WI38 (cell line): Measurements from ENCODE around the gene FAM3B.

ENCODE experiments used
- H3K4me3 ChIP-seq: 2 replicates; pipeline ENCODE4 v1.5.1; 2011; ENCODE audit warnings: low read depth, mild to moderate bottlenecking, control low read depth, low read length
- TF ChIP-seq, protein P1 (sequence below): IDR thresholded peaks from 2 replicates; pipeline ENCODE4 v1.5.1; 2012; ENCODE audit warnings: low read depth, mild to moderate bottlenecking, control low read depth, low read length

FAM3B gene

GRCh38 chr21:41316200-41317062 lies at the start of gene FAM3B:
Gene FAM3B (plus strand): TSS chr21:41316801. CDS start chr21:41316880, 79 bp downstream.
- TF ChIP-seq, protein P1, sequence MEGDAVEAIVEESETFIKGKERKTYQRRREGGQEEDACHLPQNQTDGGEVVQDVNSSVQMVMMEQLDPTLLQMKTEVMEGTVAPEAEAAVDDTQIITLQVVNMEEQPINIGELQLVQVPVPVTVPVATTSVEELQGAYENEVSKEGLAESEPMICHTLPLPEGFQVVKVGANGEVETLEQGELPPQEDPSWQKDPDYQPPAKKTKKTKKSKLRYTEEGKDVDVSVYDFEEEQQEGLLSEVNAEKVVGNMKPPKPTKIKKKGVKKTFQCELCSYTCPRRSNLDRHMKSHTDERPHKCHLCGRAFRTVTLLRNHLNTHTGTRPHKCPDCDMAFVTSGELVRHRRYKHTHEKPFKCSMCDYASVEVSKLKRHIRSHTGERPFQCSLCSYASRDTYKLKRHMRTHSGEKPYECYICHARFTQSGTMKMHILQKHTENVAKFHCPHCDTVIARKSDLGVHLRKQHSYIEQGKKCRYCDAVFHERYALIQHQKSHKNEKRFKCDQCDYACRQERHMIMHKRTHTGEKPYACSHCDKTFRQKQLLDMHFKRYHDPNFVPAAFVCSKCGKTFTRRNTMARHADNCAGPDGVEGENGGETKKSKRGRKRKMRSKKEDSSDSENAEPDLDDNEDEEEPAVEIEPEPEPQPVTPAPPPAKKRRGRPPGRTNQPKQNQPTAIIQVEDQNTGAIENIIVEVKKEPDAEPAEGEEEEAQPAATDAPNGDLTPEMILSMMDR = no peak
- no peak within 1 kb of the TSS for H3K4me3 ChIP-seq

- no peak overlapping the region for H3K4me3 ChIP-seq
These were observed 49.3 kb upstream of the FAM3B start for GRCh38 chr21:41267346-41267745.

GRCh38 chr21:41269535-41269934 lies 47.1 kb upstream of the FAM3B start:
- no peak overlapping the region for H3K4me3 ChIP-seq
- TF ChIP-seq, protein P1 = no peak

More at GRCh38 chr21:41267346-41267745, 49.3 kb upstream of the FAM3B start:
- TF ChIP-seq, protein P1 = no peak

DNA sequence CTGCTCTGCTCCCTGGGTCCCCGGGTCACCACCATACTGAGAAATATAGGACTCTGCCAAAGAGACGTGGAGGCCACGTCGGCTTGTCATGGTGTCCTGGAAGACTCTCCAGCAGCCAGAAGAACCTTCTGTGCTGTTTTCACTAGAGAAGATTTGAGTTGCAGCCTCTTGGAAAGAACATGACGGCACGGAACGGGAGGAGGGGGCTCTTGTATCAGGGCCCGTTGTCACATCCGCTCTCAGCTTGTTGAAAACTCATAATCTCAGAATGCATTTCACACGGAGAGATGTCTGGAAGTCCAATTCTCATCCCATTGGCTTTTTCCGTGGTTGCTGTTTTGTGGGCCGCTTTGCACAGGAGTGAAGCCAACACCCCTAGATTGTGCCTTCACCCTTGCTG lies 39.4 kb upstream of the FAM3B start:
- no peak overlapping the region for H3K4me3 ChIP-seq

DNA sequence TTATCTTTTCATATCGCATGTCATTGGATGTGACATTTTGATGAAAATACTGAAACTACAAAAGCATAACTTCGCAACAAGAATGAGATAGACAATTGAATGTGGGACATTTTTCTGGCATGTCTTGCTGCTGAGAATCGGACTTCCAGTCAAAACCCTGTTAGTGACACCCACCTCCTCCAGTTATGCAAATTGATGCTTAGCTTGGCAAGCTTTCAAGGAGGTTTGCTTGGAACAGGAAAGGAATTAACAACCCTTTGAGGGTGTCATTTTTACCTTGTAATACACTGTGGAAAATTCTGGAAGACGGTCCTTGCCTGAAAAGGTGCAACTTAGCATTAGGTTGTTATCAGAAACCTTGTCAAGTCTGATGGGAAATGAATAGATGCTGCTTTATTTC lies 38.8 kb upstream of the FAM3B start:
- TF ChIP-seq, protein P1 = no peak
- H3K4me3 ChIP-seq = no peak overlapping the region

More for the DNA sequence above, 39.4 kb upstream of the FAM3B start:
- TF ChIP-seq, protein P1 = no peak

- TF ChIP-seq, protein P1 = no peak
- H3K4me3 ChIP-seq = no peak overlapping the region
These were observed 36.3 kb upstream of the FAM3B start for GRCh38 chr21:41280115-41280919.
